NCI-H446 treated with DMSO at 0.1 percent for 48 hours (cell line): ENCODE data around the gene PRKG1.
"Not testable (repeated sequence)": the region's sequence is repeated elsewhere in the genome, so short reads cannot be mapped to it uniquely, and the experiment has no call there.

Experiments
- DNase-seq: peaks from one replicate; lab custom pipeline; 2025; lab: John Stamatoyannopoulos, UW

PRKG1 gene

DNA sequence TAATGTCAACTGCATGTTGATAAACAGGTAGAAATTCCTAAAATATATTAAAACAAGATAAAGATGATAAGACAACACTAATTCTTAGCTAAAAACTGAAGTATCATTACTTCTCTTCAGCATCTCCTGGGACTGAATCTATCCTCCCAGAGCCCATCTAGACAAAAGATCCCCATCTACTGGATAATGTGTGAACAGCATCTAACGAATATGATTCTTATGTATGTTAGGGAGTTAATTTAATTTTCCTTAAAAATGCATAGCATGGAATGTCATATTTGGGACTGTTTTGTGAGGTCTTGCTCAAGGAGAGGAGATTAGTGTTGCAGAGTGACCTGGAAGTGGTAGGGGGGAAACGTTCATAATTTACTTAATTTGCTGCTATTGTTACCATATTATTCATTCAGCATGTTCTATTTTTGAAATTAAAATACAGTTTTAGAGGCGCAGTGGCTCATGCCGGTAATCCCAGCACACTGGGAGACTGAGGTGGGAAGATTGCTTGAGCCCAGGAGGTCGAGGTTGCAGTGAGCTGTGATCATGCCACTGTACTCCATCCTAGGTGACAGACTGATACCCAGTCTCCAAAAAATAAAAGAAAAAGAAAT lies 930.2 kb downstream of the PRKG1 start:
- no peak for DNase-seq

DNA sequence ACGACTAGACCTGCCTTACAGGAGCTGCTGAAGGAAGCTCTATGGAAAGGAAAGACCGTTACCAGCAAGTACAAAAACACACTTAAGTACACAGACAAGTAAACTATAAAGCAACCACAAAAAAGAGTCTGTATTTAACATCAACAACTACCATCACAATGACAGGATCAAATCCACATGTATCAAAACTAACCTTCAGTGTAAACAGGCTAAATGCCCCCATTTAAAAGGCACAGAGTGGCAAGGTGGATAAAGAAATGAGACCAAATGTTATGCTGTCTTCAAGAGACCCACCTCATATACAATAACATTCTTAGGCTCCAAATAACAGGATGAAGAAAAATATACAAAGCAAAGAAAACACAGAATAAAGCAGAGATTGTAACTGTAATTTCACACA lies 932.8 kb downstream of the PRKG1 start:
- no peak for DNase-seq

DNA sequence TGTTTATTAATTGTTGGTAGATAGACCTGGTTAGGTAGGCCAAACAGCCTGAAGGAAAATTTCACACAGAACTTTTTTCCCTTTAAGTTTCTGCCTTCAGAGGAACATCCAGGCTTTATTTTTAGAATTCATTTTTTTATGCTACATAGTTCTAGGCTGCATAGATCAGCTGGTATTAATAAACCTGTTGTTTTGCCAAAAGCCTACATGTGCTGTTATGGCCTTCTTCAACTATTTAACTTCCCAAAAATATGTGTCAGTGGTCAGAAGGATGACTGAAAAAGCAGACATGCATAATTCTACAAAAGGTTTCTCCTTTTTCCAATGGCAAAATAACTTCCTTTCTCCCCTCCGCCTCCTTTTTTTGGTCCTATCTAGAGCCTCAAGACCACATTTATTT lies 936.8 kb downstream of the PRKG1 start:
- DNase-seq = no peak

DNA sequence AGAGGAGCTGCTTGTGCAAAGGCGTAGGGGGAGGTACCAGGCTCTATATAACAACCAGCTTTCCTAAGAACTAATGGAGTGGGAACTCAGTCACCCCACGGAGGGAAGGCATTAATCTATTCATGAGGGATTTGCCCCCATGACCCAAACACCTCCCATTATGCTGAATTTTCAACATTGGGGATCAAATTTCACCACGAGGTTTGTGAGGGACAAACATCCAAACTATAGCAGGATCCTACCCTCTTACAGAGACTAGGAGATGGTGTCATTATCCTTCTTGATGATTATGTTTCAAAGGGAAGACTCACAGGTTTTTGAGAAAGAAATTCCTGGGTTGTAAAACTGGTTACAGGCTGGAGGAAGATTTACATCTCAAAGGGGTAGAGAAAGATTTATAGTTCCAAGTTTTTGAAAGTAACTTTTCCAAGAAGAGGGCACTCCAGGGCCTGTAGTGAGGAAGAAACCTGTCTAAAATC lies 944.8 kb downstream of the PRKG1 start:
- no peak for DNase-seq

DNA sequence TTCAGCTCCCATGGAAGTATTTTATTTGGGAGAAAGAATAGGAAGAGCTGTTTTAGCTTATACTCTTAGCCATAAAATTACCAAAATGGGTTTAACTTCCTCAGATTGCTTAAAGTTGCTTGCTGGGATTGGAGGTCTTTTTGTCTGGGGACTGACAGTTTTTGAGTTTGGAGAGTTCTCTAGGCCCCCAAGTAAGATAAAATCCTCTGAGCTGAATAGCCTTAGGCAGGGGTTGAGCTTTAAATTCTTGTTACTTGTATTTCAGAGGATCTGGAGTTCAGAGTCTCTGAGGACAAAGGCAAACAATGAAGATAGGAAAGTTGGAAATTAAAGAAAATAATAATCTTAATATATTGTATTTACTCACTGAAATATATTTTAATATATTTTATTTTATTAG lies 945.4 kb downstream of the PRKG1 start:
- DNase-seq = no peak

DNA sequence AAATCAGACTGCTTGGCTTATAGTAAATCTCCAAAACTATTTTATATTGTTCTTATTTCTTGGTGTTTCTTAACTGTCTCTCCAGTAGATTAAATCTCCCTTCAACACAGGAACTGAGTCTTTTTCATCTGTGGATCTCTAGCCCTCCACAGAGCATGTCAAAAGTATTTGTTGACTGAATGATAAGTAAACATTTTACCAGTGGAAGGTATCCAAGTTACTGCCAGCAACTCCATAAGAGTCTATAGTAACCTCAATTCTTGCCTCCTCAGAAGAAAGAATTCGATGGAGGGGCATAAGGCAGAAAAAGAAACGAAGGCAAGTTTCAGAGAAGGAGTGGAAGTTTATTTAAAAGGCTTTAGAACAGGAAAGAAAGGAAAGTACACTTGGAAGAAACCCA lies 945.9 kb downstream of the PRKG1 start:
- no peak for DNase-seq

DNA sequence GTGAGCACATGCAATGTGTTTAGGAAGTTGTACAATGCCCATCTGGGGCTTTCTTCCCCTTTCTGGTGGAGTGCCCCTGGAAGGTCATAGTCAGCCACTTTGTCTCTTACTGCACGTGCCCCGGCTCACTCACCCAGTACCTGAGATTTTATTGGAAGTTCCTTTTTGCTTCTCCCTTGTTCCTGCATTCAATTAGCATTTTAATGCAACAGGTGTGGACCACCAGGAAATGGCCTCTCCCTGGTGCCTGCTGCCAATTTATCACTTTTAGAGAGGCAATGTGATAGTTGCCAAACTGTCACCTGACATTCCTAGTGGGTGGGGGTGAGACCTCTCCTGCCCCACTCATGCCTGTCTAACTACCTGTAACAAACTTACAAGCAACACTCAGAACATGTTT lies 946.4 kb downstream of the PRKG1 start:
- no peak for DNase-seq

DNA sequence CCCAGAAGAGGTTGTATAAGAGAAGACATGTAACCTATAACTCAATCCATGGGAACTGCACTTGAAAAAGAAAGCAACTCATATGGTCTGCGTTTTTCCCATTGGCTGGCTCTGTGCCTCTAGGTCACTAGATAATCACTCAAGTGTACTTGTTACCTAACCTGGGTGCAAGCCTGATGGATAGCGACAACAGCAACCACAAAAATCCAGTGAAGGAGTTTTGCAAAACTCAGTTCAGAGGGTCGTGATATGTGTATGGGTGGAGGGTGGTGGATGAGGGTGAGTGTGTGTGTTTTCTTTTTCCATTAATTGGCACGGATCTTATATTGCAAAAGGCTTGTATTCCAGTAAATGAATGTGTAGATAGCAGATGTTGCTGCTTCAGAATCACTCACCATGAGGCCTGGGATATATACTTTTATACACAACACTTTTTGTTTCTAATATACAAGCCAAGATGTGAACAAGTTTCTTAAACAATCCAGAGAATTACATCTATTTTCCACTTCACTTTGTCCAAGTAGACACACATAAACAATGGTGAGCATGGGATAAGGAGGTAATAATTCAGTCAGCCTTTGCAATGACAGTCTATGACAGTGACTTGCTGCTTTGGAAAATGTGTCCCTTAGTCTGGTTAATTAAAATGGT lies 952.9 kb downstream of the PRKG1 start:
- DNase-seq = no peak

DNA sequence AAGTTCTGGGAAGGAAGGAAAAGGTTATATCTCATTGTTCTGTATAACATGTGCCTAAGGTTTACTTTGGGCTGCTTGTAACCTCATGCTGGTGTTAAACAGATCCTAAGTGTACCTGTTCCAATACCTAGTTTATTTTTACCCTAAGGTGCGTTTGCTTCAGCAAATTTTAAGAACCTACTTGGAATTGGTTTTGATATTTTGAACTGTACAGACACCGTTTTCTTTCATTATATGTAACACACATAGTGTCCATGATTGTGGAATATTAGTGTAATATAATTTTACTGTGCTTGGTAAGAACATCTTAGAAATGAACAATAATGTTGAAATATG lies 954.2 kb downstream of the PRKG1 start:
- DNase-seq = no peak

DNA sequence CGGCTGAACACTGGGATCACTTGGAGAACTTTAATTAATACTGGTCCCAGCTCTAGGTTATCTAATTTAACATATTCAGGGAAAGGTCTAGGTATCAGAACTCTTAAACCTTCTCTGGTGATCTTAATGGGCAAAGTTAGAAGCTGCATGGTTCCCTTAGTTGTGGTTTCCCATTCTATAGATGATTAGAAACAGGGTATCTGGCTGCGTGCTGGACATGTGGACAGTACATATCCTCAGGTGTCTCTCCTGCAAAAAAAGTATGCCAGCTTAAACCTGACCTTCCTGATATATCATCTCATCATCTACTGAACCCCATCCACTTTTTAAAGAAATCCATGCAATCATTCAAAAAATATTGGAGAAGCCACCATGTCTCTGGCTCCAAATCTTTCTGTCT lies 955.3 kb downstream of the PRKG1 start:
- DNase-seq = no peak

DNA sequence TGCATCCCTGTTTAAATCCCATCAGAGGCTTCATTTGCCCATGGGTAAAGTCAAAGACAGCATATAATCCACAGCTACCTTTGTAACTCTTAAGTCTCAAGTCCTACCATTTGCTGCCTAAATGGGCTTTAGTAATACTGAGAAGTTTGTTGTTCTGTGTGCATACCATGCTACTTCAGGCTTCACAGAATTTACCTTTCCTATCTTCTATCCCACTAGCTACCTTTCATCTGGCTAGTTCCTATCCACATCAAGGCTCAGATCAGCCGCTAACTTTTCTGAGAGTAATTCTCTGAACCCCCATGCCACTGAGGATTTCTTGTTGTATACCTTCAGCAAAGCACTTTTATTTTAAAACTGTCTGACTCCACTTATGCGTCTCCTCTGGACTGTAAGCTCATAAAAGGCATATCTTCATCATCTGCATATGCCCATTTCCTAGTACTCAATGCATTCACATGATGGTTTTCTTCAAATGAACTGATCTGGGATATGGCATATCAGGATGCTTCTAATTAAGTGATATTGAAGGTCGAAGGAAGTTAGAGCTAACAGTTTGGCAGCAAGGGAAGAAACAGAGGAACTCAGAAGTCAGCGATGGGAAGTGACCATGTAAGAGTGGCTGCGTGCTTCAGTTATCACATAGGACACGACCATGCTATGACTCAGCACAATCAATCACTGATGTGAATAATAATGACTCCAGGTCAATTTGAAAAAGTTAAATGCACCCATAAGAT lies 955.9 kb downstream of the PRKG1 start:
- DNase-seq = no peak

DNA sequence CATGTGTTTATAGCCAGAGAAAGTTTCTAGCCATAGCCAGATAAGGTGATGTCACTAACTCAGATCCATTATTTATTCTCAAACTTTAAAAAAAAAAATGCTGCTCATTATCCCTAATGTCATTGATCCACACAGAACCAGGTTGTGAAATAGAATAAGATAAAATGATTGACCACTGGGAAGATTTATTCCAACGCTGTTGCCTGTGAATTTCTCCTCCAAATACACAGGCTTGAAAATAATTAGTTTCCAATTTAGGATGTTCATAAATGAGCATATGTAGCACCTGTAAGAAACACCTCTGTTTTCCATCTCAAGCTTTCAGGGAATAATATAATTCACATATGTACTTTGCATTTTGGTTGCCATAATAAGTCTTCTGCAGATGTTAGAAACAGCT lies 956.7 kb downstream of the PRKG1 start:
- DNase-seq = no peak

DNA sequence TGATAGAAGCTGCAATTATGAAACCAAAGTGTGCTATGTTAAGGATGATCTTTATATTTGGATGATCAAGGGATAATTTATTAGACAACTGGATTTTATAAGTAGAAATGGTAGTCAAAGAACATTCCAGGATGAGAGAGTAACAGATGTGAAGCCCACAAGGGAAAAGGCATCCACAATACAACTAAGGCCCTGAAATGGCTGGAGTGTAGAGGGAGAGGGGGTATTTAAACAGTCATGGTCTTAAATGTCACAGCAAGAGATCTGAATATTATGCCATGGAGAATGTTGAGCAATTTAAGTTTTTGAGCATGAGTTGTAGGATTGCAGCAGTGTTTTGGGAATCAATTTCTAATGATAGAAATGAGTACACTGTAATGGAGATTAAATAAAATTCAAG lies 957.5 kb downstream of the PRKG1 start:
- DNase-seq = no peak

DNA sequence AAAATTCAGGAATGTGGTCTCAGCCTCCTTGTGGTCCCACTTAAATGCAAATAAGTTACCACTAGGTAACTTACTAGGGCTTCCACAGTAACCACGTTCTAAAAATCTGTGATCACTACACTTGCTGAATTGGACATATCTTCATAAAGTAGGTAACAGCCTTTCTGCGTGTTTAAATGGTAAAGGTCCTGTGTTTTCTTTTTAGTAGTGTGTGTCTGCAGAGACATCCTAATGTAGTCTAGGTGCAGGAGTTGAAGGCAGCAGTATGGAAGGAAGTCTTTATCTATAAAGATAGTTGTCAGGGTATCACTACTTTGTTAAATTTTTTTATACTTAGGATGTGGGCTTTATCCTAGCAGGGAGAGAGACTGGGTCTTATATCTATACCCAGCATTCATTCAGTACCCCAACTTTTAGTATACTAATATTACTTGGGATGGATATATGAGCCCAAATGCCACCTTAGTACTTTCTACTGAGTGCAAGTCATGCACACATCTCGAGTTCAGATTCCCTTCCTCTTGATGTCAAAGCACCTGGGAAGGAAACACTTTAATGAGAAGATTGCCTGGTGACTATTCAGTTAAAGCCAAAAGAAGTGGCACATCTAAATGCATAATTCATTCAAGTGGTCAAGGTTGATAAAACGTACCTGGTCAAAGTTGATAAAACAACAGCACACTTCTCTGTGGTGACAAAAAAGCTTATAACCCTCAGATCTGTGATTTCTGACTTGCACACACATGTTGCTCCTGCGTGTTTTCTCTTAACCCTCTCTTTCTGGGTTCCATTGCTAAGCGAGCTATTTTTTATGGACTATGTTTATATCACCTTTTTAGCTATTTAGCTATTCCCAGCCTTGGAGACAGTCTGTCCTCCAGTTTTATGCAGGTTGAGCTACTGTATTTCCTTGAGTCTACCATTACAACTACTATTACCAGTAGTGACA lies 958.7 kb downstream of the PRKG1 start:
- no peak for DNase-seq

DNA sequence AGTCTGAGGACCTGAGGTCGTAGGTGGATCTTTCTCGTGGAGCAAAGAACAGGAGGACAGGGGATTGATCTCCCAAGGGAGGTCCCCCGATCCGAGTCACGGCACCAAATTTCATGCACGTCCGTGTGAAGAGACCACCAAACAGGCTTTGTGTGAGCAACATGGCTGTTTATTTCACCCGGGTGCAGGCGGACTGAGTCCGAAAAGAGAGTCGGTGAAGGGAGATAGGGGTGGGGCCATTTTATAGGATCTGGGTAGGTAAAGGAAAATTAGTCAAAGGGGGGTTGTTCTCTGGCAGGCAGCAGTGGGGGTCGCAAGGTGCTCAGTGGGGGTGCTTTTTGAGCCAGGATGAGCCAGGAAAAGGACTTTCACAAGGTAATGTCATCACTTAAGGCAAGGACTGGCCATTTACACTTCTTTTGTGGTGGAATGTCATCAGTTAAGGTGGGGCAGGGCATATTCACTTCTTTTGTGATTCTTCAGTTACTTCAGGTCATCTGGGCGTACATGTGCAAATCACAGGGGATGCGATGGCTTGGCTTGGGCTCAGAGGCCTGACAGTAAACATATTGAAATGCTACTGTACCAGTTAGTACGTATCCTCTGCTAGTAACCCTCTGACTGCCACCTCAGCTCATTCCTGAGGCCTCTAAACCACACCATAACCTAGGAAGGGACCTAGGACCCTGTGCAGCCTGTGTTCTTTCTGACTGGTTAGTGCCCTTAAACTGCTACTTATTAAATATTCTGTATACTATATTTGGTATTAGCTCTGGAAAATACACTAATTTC lies 964.9 kb downstream of the PRKG1 start:
- DNase-seq = not testable (repeated sequence)

DNA sequence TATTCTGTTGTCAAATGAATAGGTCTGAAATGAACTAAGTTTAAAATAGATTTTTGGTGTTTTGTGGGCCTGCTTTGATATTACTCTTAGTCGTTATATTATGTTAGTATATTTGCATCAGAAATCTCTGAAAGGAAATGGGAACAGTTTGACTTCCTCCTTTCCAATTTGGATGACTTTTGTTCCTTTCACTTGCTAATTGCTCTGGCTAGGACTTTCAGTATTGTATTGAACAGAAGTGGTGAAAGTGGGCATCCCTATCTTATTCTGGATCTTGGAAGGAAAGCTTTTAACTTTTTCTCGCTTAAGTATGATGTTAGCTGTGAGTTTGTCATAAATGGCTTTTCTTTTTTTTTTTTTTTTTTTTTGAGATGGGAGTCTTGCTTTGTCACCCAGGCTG lies 966.2 kb downstream of the PRKG1 start:
- DNase-seq = no peak

DNA sequence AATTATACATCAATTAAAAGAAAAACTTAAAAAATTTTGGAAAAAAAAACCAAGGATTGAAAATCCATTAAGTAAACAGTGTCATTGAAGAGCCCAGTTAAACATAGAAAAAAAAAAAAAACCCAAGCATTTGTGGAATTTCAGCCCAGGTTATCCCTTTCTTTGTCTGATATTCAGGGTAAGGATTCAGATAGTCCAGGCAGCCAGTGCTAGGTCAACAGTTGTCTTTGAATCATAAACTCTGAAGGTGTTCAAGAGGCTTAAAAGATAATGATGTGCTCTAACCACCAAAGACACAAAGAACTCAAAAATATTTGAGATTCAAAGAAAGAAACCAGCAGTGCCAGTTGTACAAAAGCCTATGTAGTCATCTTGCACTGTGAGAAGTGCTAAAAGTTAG lies 969.5 kb downstream of the PRKG1 start:
- DNase-seq = no peak

DNA sequence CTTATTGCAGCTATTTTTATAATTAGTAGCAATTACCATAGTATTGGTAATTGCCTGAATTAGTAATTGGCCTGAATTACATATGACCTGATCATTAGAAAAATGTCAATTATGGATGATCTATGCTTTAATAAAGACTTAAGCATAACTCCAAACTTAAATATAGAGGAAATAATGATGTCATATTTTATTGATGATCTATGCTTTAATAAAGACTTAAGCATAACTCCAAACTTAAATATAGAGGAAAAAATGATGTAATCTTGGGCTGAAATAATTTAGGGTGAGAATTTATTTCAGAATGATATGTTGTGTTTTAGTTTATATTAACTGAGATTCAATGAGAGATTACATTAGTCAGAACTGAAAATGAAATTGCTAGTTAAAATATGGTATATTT lies 973.8 kb downstream of the PRKG1 start:
- DNase-seq = no peak

DNA sequence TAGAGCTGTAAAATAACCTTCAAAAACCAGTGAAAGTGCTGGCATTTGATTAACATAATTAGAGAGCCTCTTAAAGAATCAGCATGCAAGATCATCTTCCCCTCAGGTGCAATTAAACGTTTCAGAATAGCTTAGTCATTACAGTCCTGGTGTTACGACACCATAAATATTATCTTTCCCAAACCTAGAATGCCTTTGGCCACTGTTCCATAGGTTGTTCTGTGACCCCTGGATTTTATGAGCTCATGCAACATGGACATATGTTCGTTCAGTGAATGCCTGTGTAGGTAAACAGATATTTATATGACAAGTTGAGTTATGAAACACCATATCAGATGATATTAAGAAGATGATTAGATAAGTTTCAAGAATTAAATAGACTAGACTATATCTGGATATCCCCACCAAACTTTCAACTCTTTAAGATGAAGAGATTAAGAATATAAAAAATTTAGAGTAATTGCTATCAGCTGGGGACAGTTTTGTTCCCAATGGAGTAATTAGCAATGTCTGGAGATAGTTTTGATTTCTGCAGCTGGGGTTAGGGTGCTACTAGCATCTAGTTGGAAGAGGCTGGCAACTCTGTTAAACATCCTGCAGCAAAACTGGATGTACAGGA lies 976.3 kb downstream of the PRKG1 start:
- no peak for DNase-seq

DNA sequence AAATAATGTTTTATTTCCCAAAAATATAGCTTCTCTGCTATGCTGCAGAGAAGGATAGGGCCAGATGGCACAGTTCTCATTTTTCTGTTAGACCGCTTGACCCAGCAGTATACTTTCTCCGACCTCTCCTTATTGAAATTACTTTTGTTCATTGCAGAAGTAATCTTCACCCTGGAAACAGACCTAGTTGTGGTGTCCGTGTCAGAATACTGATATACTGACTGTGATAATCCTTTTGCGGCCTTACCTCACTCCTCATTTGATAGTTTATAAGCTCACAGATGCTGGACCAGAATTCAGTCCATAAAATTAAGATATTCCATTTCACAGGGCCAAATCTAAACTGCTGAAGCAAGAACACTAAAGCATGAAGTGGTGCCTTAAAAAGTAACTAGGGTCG lies 979.2 kb downstream of the PRKG1 start:
- DNase-seq = no peak

DNA sequence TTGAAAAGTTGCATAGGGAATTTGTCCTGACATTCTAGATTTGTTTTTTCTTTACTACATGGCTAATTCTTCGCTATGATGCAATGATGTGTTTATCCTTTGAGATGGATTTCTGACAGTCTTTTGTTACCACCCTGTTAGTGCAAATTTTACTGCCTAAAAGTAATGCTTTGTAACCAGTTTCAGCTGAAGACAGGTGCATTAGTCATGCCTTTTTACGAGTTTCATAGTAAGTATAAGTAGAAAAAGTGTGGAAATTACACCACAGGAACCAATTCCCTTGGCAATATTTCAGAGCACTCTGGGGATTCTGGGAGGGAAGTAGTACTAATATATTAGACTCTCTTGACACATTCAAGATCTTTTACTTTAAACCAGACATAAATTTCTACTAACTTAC lies 982.0 kb downstream of the PRKG1 start:
- no peak for DNase-seq
